Left hindlimb (tissue), 1 donor: ENCODE data around the gene SETBP1.
"Not testable (repeated sequence)": the region's sequence is repeated elsewhere in the genome, so short reads cannot be mapped to it uniquely, and the experiment has no call there.

Experiments used
- DNase-seq: peaks from one replicate; pipeline ENCODE4 v3.0.0-alpha.2; 2018

Gene SETBP1

DNA sequence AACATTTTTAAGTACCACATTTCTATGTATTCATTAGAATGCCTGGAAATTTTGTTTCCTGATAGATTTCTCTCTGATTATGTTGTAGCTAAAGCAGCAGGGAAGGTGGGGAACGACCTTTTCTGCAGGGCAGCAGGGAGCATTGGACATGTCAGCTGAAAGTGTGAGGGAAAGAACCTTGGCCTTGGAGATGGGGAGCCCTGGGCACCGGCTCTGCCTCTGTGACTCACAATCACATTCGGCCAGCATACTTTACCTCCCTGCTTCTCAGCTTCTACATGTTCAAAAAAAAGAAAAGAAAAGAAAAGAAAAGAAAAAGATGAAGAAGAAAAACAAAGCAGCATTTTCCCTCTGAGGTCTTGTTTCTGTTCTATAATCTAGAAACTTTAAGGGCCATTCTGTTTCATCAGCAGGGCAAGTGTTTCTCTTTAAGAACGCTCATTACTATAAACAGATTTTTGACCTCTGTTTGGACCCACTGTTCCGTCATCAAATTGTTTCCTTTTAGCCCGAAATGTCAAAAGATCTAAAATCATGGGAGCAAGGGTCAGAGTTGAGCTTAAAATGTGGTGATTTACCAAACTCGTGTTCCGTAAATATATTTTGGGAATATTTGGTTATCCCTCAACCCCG, 27.9 kb downstream of the SETBP1 start:
- DNase-seq: no peak

DNA sequence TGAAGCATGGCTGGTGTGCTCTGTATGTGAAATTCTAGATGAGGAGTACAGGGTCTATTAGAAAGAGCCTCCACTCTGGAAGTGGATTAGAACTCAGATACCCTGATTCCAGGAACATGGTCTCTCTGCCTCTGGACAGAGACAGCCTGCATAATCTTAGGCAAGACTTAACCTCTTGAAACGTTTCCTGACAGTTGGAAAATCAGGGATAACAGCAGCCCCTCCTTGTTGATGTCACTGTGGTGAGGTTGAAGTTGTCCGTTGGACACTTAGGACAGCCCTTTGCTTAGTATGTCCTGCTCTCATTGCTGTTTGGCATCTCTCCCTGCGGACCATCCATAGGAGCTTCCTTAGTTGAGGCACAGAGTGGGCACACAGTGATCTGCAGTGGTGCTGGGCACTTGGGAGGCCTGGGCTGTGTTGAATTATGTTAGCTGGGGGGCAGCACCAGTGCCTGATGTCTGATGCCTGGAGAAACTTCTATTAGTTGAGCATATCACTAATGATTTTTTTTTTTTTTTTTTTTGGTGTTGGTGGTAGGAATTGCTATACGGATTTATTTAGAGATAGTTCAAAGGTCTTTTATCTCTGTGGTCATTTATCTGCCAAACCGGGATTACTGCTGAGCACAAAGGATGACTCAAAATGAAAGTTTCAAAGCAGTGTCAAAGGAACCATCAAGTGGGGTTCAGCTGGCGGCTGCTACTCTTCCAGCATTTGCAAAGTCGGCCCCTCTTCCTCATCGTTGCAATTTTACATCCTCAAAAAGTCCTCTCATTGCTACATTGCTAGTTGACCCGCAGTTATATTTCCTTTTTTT, 28.8 kb downstream of the SETBP1 start:
- DNase-seq: no peak

DNA sequence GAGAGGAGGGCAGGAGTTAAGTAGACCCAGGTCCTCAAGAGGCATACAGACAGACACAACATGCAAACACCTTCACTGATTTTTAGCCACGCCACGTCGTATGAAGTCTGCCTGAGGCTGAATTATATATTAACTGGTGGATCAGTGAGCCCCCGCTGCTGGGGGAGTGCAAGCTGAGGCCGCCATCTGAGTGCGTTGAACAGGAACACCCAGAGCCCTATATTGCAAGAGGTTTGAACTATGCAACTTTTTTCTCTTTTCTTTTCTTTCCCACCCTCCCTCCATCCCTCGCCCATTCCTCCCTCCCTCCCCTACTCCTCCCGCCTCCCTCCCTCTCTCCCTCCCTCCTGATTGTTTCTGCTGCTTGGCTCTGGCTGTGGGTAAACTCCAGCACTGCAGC, 30.2 kb downstream of the SETBP1 start:
- no peak for DNase-seq

DNA sequence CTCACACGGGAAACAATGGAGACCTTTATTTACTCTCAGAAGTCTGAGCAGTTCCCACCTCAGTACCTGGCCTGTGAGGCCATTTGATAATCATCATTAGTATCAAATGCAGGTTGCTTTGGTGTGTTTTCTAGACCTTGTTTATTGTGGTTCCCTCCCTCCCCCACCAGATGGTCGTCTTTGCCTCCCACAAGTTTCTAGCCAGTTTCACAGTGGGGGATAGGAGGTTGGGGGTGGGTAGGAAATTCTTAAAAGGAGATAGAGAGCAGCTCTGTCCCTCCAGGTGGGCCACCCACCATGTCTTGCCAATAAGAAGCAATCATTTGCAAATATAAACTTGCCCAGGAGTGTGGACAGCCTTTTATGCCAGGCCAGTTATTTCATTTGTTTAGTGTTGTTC, 31.3 kb downstream of the SETBP1 start:
- DNase-seq: no peak

DNA sequence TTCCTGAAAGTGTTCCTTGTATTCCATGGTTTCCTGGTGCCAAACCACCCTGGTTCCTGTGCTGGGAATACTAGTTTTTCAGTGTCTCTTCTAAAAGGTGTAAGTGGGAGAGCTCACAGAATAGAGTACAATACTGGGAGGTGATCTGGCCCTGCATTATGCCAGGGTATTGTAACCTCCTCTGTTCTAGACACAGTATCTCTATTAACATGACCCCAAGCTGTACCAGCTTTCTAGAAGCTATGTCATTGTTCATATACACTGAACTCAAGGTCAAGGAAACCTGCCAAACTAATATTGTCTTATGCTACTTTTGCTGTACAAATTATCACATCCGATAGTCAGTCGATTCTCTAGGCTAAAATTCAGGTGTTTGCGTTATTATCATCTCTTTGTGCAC, 32.7 kb downstream of the SETBP1 start:
- no peak for DNase-seq

DNA sequence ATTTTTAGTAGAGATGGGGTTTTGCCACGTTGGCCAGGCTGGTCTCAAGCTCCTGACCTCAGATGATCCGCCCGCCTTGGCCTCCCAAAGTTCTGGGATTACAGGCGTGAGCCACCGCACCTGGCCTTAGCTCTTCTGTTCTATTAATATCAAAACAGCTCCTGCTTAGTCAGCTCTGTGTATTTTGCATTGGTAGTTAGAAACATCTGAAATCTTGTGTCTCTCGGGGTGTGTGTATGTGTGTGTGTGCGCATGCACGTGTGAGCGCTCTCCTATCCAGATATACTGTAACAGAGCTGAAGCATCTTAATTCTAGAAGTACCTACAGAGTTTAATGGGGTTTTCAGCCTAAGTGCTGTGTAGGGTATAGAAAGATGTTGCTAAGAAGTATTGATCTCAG, 33.7 kb downstream of the SETBP1 start:
- DNase-seq: no peak

DNA sequence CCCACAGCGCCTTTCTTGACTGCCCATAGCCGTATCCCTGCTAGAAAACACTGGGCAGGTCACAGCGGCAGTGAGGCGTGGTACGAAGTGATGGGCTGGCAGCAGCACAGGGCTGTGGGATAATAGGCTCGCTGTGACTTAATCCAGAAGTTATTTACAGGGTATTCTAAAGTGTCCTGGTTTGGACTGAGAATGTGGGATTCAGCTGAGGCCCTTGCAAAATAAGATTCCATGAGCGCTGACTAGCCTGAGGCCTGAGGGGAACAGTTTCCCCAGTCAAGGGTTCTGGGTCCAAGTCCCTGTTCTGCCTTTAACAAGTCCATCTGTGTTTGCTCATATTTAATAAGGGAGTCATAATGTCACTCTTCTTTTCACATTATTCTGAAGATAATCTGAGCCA, 34.6 kb downstream of the SETBP1 start:
- no peak for DNase-seq

DNA sequence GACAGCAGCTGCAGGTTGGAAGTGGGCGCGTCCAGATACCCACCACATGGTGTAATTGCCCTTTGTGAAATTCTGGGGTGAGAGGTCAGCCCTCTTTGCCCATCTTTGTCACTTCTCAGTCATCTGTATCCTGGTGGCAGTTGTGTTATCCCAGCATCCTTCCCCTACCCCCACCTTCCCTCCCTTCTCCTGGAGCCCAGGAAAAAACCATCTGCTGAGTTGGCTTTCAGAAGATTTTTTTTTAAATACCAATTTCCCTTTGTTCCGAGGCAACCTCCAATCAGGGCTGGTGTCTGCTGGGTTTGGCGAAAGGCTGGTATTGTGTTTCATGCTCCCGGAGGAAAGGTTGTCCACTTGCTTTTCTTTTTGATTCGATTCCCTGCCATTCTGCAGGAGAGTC, 35.2 kb downstream of the SETBP1 start:
- DNase-seq: no peak

DNA sequence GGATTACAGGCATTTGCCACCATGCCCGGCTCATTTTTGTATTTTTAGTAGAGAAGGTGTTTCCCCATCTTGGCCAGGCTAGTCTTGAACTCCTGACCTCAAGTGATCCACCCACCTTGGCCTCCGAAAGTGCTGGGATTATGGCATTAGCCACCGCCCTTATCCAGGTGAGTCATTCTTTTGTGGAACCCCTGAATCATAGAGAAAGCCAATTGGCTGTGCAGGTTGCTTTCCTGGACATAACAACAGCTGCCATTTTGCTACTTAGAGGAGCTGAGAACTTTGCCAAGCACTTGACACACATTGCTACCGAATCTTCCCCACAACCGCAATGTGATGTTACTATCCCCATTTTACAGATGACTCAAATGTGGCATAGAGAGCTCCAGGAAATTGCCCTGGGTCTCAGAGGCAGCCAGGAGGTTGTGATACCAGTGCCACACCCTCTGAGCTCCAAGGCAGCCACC, 36.0 kb downstream of the SETBP1 start:
- DNase-seq: no peak

DNA sequence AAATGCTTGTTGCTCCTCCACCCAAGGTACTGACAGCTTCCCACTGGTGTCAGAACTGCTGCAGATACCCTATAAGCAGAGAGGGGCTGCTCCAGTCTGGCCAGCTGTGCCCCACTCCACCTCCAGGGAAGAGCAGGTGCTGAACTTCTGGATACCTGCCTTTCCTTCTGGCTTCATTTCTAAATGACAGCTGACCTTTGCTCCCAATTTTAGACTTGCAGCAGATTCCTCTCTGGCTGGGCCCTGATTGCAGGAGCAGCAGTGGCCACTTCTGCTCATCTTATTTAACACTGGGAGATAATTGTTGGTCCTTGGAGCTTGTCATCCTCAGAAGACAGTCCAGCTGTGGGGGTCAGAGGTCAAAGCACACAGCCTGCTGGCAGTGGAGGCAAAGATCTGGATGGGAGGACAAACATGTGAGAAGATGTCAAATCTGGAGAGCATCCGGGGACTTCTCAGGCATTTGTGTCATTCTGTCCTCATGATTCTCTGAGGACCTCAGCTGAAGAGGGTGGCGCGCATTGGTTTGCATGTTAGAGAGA, 38.9 kb downstream of the SETBP1 start:
- DNase-seq: no peak

DNA sequence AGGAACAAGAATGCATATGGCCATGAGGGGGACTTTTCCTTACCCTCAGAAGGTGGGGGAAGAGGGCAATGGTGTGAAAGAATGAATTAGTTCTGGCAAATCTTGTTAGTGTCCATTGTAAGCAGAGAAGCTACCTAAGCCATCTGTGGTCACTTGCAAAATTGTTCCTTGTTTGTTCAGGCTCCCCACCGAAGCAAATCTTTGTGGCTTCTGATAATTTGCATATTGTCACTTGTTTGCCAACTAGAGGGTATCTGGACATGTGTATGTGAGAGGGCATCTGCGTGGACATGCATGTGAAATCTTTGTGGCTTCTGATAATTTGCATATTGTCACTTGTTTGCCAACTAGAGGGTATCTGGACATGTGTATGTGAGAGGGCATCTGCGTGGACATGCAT, 41.1 kb downstream of the SETBP1 start:
- DNase-seq: not testable (repeated sequence)

DNA sequence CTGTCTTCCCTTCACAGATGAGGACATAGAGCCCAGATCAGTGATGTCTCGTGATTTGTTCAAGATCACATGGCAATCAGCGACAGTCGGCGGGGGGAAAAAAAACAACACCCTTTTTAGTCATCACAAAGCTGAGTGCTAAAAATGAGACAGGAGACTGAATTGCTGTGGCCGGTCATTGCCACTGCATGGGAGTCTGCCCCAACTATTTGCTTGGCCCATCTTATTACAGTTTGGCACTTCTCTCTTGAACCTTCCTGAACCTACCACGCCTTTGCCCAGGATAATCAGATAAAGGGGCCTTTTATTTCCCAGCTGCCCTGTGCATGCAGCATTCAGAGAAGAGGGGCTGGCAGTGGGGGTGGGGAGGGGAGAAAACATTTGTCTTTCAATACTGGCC, 42.7 kb downstream of the SETBP1 start:
- DNase-seq: no peak

DNA sequence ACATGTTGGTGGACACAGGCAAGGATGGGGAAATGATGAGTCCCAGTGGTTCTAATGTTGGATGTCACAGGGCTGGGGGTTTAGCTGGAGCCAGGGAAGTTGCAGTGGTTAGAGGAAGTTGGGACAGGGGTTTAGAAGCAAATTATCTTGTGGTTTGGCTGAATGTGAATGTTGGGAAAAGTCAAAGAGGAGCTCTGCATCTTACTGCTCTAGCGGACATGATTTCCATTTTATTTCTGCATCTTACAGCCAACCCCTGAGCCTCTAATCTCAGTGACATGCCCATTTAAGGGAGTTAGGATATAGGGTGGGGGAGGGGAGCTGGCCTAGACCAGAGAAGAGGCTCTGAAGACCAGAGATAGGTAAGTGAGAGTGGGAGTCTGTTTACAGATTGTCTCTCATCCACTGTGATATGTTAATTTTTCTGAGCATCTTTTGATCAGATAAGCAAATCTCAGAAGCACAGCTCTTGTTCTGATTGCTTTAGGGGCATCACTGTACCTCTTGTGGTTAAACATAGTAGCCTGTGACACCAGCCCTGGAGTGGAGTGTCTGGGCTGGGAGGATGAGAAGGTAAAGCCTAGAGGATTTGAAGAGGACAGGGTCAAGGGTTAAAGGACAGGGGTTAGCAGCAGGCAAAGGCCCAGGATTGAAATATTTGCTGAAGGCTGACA, 43.6 kb downstream of the SETBP1 start:
- DNase-seq: no peak

DNA sequence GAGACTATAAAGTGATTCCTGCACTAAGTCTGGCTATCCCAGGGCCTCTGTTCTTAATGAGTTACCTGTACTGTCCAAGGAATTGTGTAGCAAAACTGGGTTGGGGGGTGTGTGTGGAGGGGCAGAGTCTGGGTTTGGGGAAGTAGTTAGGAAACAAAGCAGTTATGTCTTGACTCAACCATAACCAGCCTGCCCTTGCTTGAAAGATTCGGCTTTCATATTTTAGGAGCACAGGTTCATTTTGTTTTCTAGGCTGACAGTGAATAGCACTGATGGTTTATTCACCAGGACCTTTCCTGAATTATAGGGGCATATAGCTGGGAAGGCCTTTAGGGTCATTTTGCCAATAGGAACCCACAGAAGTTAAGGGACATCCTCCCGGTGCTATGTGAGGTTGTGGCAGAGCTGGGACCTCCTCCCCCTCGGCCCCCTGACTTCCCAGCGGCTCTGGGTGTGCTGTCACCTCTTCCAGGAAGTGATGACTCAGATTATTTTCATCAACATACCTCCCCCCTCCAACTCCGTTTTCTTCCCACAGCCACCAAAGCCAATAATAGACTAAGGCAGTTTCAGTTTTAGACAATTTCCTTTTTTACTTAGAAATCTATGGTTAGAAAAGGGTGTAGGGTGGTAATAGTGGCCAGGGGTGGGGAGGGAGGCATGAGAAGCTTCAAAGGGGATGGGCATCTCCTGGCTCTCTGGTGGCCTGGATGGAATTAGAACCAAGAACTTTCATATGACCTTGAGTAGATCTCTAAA, 44.8 kb downstream of the SETBP1 start:
- no peak for DNase-seq

DNA sequence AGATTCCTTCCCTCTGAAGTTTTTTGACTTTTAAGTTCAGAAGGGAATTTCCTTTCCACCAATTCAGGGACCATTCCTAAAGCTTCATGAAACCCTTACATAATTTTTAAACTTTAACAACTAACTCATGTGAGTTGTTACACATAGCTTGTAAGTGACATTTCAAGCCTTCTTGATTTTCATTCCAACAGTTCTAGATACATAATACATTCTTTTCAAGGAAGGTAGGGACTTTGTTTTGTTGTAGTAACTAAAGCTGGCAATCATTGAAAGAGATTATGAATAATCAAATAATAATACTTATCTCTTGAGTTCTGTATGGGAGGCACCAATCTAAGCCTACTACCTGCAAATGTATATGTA, 45.4 kb downstream of the SETBP1 start:
- no peak for DNase-seq

DNA sequence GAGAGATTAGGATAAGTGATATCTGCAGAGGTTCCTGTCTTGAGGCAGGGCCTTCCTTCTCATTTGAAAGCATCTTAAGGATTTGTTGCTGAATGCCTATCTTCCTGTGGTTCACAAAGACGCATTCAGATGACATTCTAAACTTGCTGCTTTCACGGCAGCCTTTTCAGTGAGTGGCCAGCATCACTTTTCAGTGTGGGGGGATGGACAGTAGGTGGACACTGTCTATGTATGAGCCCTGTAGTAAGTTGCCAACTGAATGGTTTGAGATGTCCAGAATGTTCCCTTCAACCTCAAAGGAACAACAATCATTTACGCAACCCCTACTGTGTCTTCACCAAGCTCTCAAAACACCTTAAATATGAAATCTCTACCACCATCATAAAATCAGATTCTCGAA, 46.6 kb downstream of the SETBP1 start:
- DNase-seq: no peak

DNA sequence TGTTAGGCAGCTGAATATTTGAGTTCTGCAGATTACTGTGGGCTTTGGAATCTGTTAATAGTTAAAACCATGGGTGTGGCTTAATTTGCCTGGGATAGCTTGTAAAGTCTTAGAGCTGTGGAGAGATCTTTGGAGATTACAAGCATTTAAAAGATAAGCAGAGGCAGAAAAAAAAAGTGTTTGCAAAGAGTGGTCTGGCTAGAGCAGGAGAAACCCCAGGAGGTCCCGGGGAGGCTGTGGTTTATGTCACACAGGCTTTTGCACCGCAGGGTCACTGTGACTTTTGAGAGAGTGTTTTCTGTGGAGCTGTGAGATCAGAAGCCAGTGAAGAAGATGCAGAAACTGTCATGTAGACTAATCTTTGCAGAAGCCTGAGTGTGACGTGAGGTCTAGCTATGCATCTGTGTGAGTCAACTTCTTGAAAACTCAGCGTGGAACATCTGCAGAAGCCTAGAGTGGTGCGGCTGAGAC, 49.0 kb downstream of the SETBP1 start:
- no peak for DNase-seq

DNA sequence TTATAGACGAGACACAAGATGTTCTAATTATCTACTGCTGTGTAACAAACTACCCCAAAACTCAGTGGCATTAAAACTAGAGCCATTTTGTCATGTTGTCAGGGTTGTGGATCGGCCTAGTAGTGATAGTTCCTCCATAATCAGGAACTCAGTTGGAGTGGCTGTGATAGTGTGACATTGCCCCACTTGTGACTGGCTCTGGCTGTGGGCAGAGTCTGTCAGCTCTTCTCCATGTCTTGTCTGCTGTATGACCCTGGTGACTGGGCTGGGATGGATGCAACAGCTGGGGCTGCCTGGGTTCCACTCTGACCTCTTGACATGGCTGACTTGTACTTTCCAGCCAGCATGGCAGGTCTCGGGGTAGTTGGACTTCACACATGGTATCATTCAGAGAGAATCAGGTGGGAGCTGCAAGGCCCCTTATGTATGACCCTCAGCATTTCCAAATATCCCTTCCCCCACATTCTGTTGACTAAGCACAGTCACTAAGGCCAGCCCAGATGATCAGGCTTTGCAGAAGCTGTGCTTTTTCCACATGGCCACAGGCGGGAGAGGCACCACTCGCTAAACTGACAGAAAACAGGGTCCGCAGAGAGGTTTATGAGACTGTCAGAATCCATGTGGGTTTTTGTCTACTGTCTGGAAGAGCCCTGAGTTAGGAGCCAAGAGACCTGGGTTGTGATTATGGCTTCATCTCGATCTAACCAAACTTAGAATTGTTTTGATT, 50.3 kb downstream of the SETBP1 start:
- DNase-seq: no peak

DNA sequence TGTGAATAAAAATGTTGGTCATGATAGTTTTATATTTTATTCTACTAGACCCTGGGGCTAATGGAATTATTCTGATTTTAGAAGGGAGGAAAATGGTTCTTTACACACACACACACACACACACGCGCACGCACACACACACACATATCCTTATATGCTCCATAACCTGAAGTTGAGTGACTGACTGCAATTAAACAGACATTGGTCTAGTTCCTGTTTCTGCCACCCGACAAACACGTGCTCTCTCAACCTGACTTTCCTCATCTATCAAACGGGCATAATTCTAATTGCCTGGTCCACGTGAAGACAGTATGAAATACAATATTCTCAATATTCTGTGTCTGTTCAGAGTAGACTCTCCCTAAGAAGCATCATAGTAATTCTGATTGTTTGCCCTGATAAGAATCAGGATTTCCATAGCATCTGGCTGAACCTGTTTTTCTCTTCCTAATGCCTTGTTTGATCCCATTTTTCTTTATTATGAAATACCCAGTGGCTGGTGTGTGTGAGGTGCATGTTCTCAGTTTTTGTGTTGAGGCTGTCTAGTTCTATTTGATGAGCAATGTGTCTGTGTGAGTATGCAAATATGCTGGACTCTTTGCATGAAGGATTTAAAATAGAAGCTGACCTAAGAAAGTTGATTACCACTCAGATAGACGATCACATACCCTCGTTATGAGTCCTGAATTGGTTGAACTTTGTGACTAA, 51.0 kb downstream of the SETBP1 start:
- no peak for DNase-seq

DNA sequence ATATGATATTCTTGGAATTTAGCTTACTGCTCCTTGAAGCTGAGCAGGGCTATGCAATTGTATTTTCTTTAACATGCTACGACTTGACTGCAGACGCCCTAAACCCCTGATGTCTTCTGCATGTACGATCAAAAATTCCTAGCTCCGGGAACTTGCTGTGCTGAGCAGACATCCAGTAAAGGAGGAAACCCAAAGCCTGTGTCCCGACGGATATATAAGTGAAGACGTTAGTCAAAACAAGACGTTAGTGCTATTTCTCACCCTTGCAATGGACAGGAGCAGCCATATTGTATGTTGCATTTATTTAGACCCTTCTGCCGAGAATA, 51.5 kb downstream of the SETBP1 start:
- DNase-seq: no peak

DNA sequence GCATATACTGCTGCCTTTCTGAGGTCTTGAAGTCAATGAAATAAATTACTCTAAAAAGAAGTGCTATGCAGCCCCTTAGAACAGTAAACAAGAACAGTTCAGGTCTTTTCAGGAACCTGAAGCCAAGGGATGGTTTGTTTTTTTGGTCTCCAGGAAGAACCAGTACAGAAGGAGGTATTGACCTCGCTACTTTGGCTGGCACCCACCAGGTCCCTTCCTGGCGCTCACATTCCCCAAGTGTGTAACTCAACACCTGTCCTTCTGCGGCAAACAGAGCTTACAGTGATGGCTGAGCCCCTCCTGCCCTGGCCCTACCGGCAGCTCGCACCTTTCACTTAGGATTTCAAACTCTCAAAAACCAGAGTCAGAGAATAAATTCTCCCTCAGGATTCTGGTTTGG, 51.9 kb downstream of the SETBP1 start:
- no peak for DNase-seq
